Fibroblast of skin of right quadriceps (primary cell): ENCODE measurements around the gene TRIM27.
"Not testable (repeated sequence)": the region's sequence is repeated elsewhere in the genome, so short reads cannot be mapped to it uniquely, and the experiment has no call there.

ENCODE experiments used
- DNase-seq: peaks from one replicate; pipeline ENCODE4 v3.0.0-alpha.2; 2013

TRIM27 gene

DNA sequence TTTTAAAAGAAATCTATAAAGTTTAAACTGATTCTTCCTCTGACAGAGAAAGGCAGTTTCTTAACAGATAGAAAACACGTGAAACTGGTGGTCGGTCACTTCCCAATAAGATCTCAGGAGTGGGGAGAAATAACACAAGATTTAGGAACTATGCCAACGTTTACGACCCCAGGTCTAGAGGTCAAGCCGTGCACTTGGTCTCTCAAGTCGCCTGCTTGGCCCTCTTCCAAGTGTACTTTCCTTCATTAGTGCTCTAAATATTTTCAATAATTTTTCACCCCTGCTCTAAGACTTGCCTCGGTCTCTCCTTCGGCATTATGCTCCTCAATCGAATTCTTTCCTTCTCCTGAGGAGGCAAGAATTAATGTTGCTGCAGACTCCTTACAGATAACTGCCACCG is 61.7 kb downstream of the TRIM27 start:
- DNase-seq = no peak

GRCh38 chr6:28861339-28861738 is 62.4 kb downstream of the TRIM27 start:
- DNase-seq = no peak

DNA sequence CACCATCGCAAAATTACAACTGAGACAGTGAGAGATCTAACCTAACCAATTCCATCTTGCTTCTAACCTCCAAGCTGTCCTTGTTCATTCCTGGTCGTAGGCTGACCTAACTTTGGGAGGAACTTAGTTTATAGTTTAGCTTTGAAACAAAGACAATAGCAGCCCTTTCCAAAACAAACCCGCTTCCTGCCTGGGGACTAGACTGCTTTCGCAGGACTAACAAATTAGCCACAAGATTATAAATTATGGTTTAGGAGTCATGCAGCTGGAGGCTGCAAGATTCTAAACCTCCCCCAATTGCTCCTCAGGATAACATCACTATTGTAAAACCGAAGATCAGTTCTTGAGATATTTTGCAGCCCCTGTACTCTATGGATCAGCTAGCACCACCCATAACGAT is 63.2 kb downstream of the TRIM27 start:
- DNase-seq = no peak

- DNase-seq = no peak
Measured at GRCh38 chr6:28858963-28859362, 64.8 kb downstream of the TRIM27 start.

- DNase-seq = no peak
Measured at GRCh38 chr6:28856620-28857005, 67.2 kb downstream of the TRIM27 start.

DNA sequence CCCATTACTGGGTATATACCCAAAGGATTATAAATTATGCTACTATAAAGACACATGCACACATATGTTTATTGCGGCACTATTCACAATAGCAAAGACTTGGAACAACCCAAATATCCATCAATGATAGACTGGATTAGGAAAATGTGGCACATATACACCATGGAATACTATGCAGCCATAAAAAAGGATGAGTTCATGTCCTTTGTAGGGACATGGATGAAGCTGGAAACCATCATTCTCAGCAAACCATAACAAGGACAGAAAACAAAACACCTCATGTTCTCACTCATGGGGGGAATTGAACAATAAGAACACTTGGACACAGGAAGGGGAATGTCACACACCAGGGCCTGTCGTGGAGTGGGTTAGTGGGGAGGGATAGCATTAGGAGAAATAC is 69.4 kb downstream of the TRIM27 start:
- DNase-seq = not testable (repeated sequence)
